HCT116 (cell line): ENCODE data around the gene KCNA2.

Source experiments
- CBX3 ChIP-seq: IDR thresholded peaks from 2 replicates; pipeline ENCODE4 v1.6.1; 2012; ENCODE audit warnings: low read depth
- CTCF ChIP-seq, 3 experiments: fragments of 200-600 bp in 1 of 3; sonication (generic) in 1 of 3; IDR thresholded peaks in 2 of 3; conservative IDR thresholded peaks in 1 of 3; 2 replicates each; pipeline ENCODE4 v1.5.1; 2012 to 2017; ENCODE audit warnings: low read depth in 2 of 3, low read length in 2 of 3, antibody characterized with exemption in 1 of 3, borderline replicate concordance in 1 of 3, control low read depth in 1 of 3, mild to moderate bottlenecking in 1 of 3, mixed read lengths in 1 of 3, mixed run types in 1 of 3, moderate library complexity in 1 of 3; ENCODE audit not compliant: insufficient read depth in 1 of 3
- EZH2 ChIP-seq: fragments of 200-600 bp; sonication (generic); IDR thresholded peaks from 2 replicates; pipeline ENCODE4 v1.6.1; 2017; ENCODE audit warnings: antibody characterized with exemption, mixed run types
- POLR2A ChIP-seq: IDR thresholded peaks from 2 replicates; pipeline ENCODE4 v1.7.0; 2011; ENCODE audit warnings: borderline replicate concordance; ENCODE audit not compliant: insufficient read depth, insufficient read length; ENCODE audit errors: extremely low read depth
- RAD21 ChIP-seq: IDR thresholded peaks from 2 replicates; pipeline ENCODE4 v1.6.1; 2012; ENCODE audit warnings: low read depth, mild to moderate bottlenecking
- SIN3A ChIP-seq: IDR thresholded peaks from 2 replicates; pipeline ENCODE4 v1.6.1; 2012; ENCODE audit warnings: low read depth

- TF ChIP-seq CBX3 = no peak
- no peak for TF ChIP-seq CTCF (IDR thresholded peaks at IDR 0.05 in 2 of 3, conservative IDR thresholded peaks at IDR 0.05 in 1 of 3; ENCODE audit: borderline replicate concordance in 1 of 3, insufficient read depth in 1 of 3, low read depth in 2 of 3, low read length in 2 of 3)
- TF ChIP-seq RAD21 = no peak
- no peak for TF ChIP-seq POLR2A
- TF ChIP-seq EZH2 = no peak
- TF ChIP-seq SIN3A = no peak
Observed at GRCh38 chr1:110647254-110647891, 41.2 kb upstream of the KCNA2 start.
